HEK293T (cell line): ENCODE measurements around the gene CCL26.
"Not testable (repeated sequence)": the region's sequence is repeated elsewhere in the genome, so short reads cannot be mapped to it uniquely, and the experiment has no call there.

Experiments
- CTCF ChIA-PET: fragments of 350-600 bp; formaldehyde crosslinking; extraction: SDS; loops from one replicate; lab custom pipeline; 2021; ENCODE audit warnings: antibody characterized with exemption, inconsistent platforms; lab: Yijun Ruan, JAX
- POLR2A ChIA-PET: fragments of 350-600 bp; formaldehyde crosslinking; extraction: SDS; loops from one replicate; lab custom pipeline; 2020; ENCODE audit warnings: antibody characterized with exemption, inconsistent platforms; lab: Yijun Ruan, JAX
- DNase-seq: peaks from one replicate; pipeline ENCODE4 v3.0.0; 2012; ENCODE audit warnings: mixed read lengths; ENCODE audit errors: extremely low spot score
- ARNT ChIP-seq: fragments of 450-650 bp; IDR thresholded peaks from 2 replicates; pipeline ENCODE4 v1.6.1; 2017; ENCODE audit warnings: mild to moderate bottlenecking
- BHLHE40 ChIP-seq: fragments of 450-650 bp; IDR thresholded peaks from 2 replicates; pipeline ENCODE4 v1.6.1; 2016; ENCODE audit warnings: mild to moderate bottlenecking, moderate library complexity, borderline replicate concordance
- CTBP1 ChIP-seq: fragments of 450-650 bp; IDR thresholded peaks from 2 replicates; pipeline ENCODE4 v1.6.1; 2016; ENCODE audit warnings: borderline replicate concordance
- ELF4 ChIP-seq: fragments of 450-650 bp; IDR thresholded peaks from 2 replicates; pipeline ENCODE4 v1.6.1; 2017; ENCODE audit warnings: antibody characterized with exemption
- FOXA1 ChIP-seq: fragments of 450-650 bp; IDR thresholded peaks from 2 replicates; pipeline ENCODE4 v1.6.1; 2016; ENCODE audit warnings: mild to moderate bottlenecking
- FOXK2 ChIP-seq: fragments of 450-650 bp; IDR thresholded peaks from 2 replicates; pipeline ENCODE4 v1.6.1; 2016; ENCODE audit warnings: mild to moderate bottlenecking
- FOXM1 ChIP-seq: fragments of 450-650 bp; IDR thresholded peaks from 2 replicates; pipeline ENCODE4 v1.6.1; 2017; ENCODE audit warnings: mild to moderate bottlenecking, borderline replicate concordance
- HDGF ChIP-seq: fragments of 450-650 bp; IDR thresholded peaks from 2 replicates; pipeline ENCODE4 v1.6.1; 2017; ENCODE audit warnings: antibody characterized with exemption, borderline replicate concordance
- L3MBTL2 ChIP-seq: fragments of 450-650 bp; conservative IDR thresholded peaks from 2 replicates; pipeline ENCODE4 v1.6.1; 2016; ENCODE audit warnings: mild to moderate bottlenecking
- LEF1 ChIP-seq: fragments of 450-650 bp; IDR thresholded peaks from 2 replicates; pipeline ENCODE4 v1.6.1; 2017; ENCODE audit warnings: mild to moderate bottlenecking, borderline replicate concordance
- NFRKB ChIP-seq: fragments of 450-650 bp; IDR thresholded peaks from 2 replicates; pipeline ENCODE4 v1.6.1; 2016; ENCODE audit warnings: mild to moderate bottlenecking, moderate library complexity
- SP1 ChIP-seq: fragments of 450-650 bp; IDR thresholded peaks from 2 replicates; pipeline ENCODE4 v1.6.1; 2017
- SUZ12 ChIP-seq: fragments of 450-650 bp; IDR thresholded peaks from 2 replicates; pipeline ENCODE4 v1.6.1; 2016; ENCODE audit warnings: mild to moderate bottlenecking
- TARDBP ChIP-seq: fragments of 450-650 bp; IDR thresholded peaks from 2 replicates; pipeline ENCODE4 v1.6.1; 2016
- ZNF384 ChIP-seq: fragments of 450-650 bp; IDR thresholded peaks from 2 replicates; pipeline ENCODE4 v1.6.1; 2016
- TF ChIP-seq, protein P1 (sequence below): fragments of 450-650 bp; IDR thresholded peaks from 2 replicates; pipeline ENCODE4 v1.6.1; 2016

Gene CCL26

DNA sequence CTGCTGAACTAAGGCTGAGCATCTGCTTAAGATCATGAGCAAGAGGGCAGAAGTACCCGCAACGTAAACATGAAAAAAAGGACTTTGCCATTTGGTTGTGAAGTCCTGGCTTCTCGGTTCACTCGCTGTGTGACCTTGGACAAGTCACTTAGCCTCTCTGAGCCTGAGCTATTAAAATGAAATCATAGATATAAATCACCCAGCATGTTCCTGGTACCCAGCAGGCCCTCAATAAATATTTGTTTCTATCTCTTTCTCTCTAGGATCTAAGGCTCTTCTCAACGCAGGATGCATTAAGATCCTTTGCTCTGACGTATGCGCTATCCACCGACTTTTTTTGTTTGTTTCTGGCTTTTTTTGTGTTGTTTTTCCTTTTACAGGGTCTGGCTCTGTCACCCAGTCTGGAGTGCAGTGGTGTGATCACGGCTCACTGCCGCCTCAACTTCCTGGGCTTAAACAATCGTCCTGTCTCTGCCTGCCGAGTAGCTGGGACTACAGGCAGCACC, 39.9 kb downstream of the CCL26 start:
- ChIA-PET POLR2A (no interaction called here), CTCF (no interaction called here)
- DNase-seq: no peak
- TF ChIP-seq SP1 (no peak), ARNT (no peak), FOXA1 (no peak), HDGF (no peak), BHLHE40 (no peak), FOXK2 (no peak), L3MBTL2 (no peak), ZNF384 (no peak), NFRKB (no peak), ELF4 (no peak), TARDBP (no peak), SUZ12 (no peak), LEF1 (no peak), CTBP1 (no peak), FOXM1 (no peak)
- TF ChIP-seq, protein P1, sequence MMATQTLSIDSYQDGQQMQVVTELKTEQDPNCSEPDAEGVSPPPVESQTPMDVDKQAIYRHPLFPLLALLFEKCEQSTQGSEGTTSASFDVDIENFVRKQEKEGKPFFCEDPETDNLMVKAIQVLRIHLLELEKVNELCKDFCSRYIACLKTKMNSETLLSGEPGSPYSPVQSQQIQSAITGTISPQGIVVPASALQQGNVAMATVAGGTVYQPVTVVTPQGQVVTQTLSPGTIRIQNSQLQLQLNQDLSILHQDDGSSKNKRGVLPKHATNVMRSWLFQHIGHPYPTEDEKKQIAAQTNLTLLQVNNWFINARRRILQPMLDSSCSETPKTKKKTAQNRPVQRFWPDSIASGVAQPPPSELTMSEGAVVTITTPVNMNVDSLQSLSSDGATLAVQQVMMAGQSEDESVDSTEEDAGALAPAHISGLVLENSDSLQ: no peak

DNA sequence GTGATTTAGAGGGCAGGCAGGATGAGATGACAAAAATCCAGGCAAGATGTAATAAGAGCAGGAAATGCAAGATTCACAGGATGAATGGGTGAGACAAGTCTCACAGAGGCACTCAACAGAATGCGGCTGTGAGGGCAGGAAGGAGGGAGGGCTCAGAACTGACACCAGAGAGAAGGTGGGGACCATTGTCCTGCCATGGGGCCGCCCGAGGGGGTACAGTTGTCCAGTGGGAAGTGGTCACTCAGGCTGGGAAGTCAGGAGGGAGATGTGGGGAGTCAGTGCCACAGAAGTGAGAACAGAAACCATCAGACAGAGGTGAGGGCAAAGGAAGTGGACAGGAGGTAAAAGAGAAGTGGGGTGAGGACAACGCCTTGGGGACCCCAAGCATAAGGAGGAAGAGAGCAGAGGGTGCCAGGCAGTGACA, 42.1 kb downstream of the CCL26 start:
- TF ChIP-seq NFRKB (no peak), TARDBP (no peak)
- DNase-seq: no peak
- ChIA-PET POLR2A (no interaction called here), CTCF (no interaction called here)

DNA sequence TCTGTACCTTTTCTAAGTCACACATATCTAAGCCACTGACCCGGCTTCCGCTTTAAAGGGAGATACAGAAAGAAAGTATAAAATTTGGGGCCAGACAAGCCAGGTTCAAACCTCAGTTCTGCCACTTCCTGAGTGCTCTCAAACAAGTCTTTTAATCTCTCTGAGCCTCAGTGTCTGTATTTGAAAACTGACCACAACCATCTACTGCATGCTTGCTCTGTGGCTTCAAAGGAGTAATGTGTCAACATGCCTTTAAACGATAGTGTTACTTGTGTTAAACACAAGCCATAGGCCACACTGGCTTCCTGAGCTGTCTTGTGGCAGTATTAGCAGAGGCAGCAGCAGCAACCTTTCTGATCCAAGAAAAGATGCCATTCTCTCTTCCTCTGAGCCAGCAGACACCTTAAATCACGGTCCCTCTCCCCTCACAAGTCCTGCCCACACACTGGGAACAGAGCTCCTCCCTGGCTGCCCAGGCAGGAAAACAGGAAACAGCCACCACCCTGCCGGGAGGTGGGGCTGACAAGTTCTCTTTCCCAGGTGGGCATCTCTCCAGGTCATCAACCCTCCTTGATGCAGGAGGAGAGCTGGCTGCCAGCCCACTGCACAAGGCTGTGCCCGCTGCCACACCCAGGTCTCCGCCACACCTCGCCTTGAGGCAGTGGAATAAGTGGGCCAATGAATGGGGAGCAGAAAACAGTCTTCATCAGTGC, 44.0 kb downstream of the CCL26 start:
- DNase-seq: no peak
- ChIA-PET POLR2A (no interaction called here), CTCF (interaction anchor here (0.6 kb wide), 1 partner anchor 128 kb away, joined by 4 read pairs; no protein-coding TSS in a partner anchor)

DNA sequence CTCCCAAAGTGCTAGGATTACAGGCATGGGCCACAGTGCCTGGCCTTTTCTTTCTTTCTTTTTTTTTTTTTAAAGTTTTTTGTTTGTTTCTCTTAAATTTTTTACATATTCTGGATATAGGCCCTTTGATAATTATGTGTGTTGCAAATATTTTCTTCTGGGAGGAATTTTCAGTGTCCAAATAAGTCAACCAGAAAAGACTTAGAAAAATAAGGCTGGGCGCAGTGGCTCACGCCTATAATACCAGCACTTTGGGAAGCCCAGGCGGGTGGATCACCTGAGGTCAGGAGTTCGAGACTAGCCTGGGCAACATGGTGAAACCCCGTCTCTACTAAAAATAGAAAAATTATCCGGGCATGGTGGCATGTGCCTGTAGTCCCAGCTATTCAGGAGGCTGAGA, 44.7 kb downstream of the CCL26 start:
- CTCF ChIA-PET, POLR2A ChIA-PET, DNase-seq: not testable (repeated sequence)

More for the DNA sequence above, 44.0 kb downstream of the CCL26 start:
- TF ChIP-seq LEF1: no peak
- no peak for TF ChIP-seq L3MBTL2
- no peak for TF ChIP-seq SUZ12
- no peak for TF ChIP-seq ZNF384
- TF ChIP-seq FOXK2: no peak
- TF ChIP-seq FOXM1: no peak
- no peak for TF ChIP-seq HDGF
- TF ChIP-seq, protein P1: no peak
- TF ChIP-seq ARNT: no peak
- TF ChIP-seq BHLHE40: no peak
- TF ChIP-seq FOXA1: no peak
- no peak for TF ChIP-seq CTBP1
- TF ChIP-seq NFRKB: no peak
- no peak for TF ChIP-seq ELF4
- no peak for TF ChIP-seq TARDBP

DNA sequence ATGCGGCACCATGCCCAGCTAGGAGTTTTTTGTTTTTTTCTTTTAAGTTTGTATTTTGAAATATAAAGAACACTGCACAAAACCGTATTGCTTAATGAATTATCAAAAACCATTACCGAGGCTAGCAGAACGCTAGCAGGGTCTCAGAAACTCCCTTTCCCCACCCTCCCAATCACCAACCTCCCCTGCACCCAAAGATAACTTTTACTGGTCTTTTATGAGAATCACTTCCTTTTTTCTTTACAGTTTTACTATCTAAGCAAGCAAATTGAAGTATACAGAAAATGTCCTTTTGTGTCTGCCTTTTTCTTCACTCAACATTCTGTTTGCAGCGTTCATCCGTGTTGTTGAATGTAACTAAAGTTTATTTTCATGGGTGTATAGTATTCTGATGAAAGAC, 46.7 kb downstream of the CCL26 start:
- POLR2A ChIA-PET: no interaction called here
- TF ChIP-seq ZNF384 (no peak), L3MBTL2 (no peak), ARNT (no peak), FOXA1 (no peak), NFRKB (no peak), HDGF (no peak), LEF1 (no peak), SUZ12 (no peak), ELF4 (no peak), CTBP1 (no peak), FOXM1 (no peak)
- DNase-seq: no peak
- CTCF ChIA-PET: no interaction called here

DNA sequence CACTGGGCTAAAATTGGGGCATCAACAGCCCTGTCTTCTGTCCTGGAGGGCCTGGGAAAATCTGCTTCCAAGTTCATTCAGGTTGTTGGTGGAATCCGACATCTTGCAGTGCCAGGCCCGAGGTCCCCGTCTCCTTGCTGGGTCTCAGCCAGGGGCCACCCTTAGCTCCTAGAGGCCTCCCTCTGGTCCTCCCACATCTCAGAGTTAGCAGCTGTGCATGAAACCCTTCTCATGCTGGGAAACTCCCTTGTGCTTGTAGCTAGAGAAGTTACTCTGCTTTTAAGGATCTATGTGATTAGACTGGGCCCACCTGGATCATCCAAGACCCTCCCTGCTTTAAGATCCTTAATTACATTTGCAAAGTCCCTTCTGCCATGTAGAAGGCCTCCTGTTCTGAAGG, 48.6 kb downstream of the CCL26 start:
- CTCF ChIA-PET: no interaction called here
- TF ChIP-seq ELF4: no peak
- TF ChIP-seq FOXA1: no peak
- TF ChIP-seq FOXK2: no peak
- TF ChIP-seq BHLHE40: no peak
- no peak for TF ChIP-seq FOXM1
- TF ChIP-seq NFRKB: no peak
- TF ChIP-seq L3MBTL2: no peak
- no peak for TF ChIP-seq HDGF
- no peak for TF ChIP-seq SP1
- TF ChIP-seq ZNF384: no peak
- no peak for TF ChIP-seq SUZ12
- TF ChIP-seq CTBP1: no peak
- TF ChIP-seq, protein P1: no peak
- TF ChIP-seq ARNT: no peak
- no peak for TF ChIP-seq LEF1
- DNase-seq: no peak
- POLR2A ChIA-PET: interaction anchor here (1.0 to 1.6 kb wide), 2 partner anchors 16 to 86 kb away, joined by 3 to 4 read pairs; partner anchors contain the start of gene HIP1
